Measurements from ENCODE around the gene NARS2.

The NARS2 gene, protein sequence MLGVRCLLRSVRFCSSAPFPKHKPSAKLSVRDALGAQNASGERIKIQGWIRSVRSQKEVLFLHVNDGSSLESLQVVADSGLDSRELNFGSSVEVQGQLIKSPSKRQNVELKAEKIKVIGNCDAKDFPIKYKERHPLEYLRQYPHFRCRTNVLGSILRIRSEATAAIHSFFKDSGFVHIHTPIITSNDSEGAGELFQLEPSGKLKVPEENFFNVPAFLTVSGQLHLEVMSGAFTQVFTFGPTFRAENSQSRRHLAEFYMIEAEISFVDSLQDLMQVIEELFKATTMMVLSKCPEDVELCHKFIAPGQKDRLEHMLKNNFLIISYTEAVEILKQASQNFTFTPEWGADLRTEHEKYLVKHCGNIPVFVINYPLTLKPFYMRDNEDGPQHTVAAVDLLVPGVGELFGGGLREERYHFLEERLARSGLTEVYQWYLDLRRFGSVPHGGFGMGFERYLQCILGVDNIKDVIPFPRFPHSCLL

DNA sequence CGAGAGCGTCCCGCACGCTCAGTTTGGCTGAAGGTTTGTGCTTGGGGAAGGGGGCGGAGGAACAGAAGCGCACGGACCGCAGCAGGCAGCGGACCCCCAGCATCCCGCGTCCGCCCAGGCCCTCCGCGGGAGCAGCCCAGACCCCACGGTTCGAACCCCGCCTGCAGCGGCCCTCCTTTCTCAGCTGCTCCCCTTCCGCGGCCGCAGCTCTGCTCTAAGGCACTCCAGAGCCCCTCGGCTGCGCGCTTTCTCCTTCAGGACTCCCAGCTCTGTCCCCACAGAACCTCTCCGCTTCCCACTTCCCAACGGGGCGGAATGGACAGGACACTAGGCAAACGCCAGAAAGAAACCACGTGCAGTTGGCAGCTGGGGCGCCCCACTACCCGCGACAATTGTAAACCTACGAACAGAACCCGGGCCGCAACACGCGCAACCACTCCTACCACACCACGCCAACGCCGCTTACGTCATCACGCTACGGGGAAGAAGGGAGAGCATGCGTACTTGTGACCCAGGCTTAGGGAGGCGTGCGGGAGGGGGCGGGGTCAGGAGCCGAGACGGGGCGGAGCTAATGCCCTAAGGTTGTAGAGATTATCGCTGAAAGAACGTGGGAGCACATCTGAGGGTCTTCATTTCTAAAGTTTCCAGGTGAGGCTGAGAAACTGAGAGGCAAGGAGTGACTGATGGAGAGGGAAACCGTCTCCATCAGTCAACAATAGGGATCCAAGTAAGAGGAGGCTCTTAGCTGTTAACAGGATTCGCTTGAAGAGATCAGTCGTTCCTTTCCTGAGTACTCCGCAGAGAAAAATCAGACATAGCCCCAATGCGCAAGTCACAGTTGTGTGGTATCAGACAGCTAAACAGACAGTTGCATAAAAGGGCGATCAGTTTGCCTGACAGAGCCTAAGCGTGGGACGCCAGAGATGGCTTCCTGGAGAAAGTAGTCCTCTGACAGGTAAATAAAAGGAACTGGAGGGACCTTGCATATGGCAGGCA lies at the start of gene NARS2:
Gene NARS2 (minus strand): TSS at position 479 of the 996 bp plus-strand sequence. CDS start 376 bp downstream, at position 103.
- Histone ChIP-seq H3K79me2 (ENCODE audit: insufficient read depth, low read depth) (peaks cover 4% of the 10 kb centered on the region; the same call in 1 of the 2 replicates), H3K4me1 (ENCODE audit: low read depth, poor library complexity, severe bottlenecking) (peaks cover 13% of the 10 kb centered on the region), H3K4me3 (IDR thresholded peaks at IDR 0.05; ENCODE audit: insufficient read depth, low read depth, low read length) (peak within 1 kb of the TSS; percentile 24), H3K36me3 (ENCODE audit: insufficient read depth) (no peaks in the 10 kb centered on the region), H3K4me2 (peak within 1 kb of the TSS; percentile 79), H2AFZ (ENCODE audit: low read depth) (peak within 1 kb of the TSS; percentile 94), H3K27ac (peak within 1 kb of the TSS; percentile 49), H3K27me3 (ENCODE audit: insufficient read depth, low read depth) (no peaks in the 10 kb centered on the region), H4K20me1 (ENCODE audit: insufficient read depth) (no peaks in the 10 kb centered on the region), H3K9ac (peak within 1 kb of the TSS; percentile 82)
- TF ChIP-seq, protein P1, sequence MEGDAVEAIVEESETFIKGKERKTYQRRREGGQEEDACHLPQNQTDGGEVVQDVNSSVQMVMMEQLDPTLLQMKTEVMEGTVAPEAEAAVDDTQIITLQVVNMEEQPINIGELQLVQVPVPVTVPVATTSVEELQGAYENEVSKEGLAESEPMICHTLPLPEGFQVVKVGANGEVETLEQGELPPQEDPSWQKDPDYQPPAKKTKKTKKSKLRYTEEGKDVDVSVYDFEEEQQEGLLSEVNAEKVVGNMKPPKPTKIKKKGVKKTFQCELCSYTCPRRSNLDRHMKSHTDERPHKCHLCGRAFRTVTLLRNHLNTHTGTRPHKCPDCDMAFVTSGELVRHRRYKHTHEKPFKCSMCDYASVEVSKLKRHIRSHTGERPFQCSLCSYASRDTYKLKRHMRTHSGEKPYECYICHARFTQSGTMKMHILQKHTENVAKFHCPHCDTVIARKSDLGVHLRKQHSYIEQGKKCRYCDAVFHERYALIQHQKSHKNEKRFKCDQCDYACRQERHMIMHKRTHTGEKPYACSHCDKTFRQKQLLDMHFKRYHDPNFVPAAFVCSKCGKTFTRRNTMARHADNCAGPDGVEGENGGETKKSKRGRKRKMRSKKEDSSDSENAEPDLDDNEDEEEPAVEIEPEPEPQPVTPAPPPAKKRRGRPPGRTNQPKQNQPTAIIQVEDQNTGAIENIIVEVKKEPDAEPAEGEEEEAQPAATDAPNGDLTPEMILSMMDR (conservative IDR thresholded peaks at IDR 0.05; ENCODE audit: low read depth, low read length) = no peak

DNA sequence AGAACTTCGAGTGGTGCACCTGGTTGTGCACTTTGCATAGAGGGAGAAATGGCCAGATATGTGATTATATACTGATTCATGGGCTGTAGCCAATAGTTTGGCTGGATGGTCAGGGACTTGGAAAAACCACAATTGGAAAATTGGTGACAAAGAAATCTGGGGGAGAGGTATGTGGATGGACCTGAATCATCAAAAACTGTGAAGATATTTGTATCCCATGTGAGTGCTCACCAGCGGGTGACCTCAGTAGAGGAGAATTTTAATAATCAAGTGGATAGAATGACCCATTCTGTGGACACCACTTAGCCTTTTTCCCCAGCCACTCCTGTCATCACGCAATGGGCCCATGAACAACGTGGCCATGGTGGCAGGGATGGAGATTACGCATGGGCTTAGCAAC lies 48.0 kb upstream of the NARS2 start:
- Histone ChIP-seq H3K36me3 (ENCODE audit: insufficient read depth) (no peaks in the 10 kb centered on the region), H3K4me1 (ENCODE audit: low read depth, poor library complexity, severe bottlenecking) (no peaks in the 10 kb centered on the region), H4K20me1 (ENCODE audit: insufficient read depth) (no peaks in the 10 kb centered on the region), H3K27ac (no peak overlapping the region), H3K27me3 (ENCODE audit: insufficient read depth, low read depth) (no peaks in the 10 kb centered on the region), H2AFZ (ENCODE audit: low read depth) (no peak overlapping the region), H3K79me2 (ENCODE audit: insufficient read depth, low read depth) (no peaks in the 10 kb centered on the region), H3K4me2 (no peak overlapping the region), H3K9ac (no peak overlapping the region), H3K4me3 (IDR thresholded peaks at IDR 0.05; ENCODE audit: insufficient read depth, low read depth, low read length) (no peak overlapping the region)
- TF ChIP-seq, protein P1 (conservative IDR thresholded peaks at IDR 0.05; ENCODE audit: low read depth, low read length) = no peak

DNA sequence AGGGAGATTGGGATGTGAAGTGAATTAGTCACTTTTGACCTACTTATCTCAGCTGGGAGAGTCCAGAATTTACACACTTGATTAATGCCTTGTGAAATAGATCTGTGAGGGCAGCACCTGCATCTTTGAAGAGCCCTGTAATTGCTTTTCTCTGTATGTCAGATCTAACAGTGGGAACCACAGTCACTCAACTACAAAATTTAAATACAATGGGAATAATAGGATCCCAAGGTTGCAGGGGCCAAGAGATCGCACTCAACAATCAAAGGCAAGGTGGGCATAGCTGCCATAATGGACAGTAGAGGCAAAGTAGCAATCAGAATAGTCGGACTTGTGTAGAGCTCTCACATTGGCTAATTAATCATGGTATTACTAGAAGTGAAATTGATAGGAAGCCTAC lies 45.5 kb upstream of the NARS2 start:
- Histone ChIP-seq H3K79me2 (ENCODE audit: insufficient read depth, low read depth) (no peaks in the 10 kb centered on the region), H4K20me1 (ENCODE audit: insufficient read depth) (no peaks in the 10 kb centered on the region), H3K36me3 (ENCODE audit: insufficient read depth) (no peaks in the 10 kb centered on the region), H3K4me3 (IDR thresholded peaks at IDR 0.05; ENCODE audit: insufficient read depth, low read depth, low read length) (no peak overlapping the region), H2AFZ (ENCODE audit: low read depth) (no peak overlapping the region), H3K4me2 (no peak overlapping the region), H3K27ac (no peak overlapping the region), H3K9ac (no peak overlapping the region), H3K4me1 (ENCODE audit: low read depth, poor library complexity, severe bottlenecking) (no peaks in the 10 kb centered on the region), H3K27me3 (ENCODE audit: insufficient read depth, low read depth) (no peaks in the 10 kb centered on the region)
- TF ChIP-seq, protein P1 (conservative IDR thresholded peaks at IDR 0.05; ENCODE audit: low read depth, low read length) = no peak

DNA sequence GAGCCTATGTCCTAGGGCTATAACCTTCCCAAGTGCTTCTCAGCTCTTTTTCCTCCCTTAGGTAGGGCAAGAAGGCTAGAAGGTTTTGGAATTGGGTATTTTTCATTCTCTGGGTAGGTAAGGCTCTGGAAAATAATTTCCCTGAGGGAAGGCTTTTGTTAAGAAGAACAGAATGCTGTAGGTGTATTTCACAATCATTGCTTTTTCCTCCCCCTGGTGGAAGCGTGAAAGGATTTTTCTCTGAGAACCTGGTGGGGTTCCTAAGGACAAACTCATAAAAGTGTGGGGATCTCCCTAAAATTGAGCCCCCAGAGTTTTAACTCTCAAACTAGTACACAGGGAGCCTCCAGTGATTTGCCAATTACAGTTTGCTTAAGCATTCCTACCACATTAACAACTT lies 41.1 kb upstream of the NARS2 start:
- H3K79me2 ChIP-seq (ENCODE audit: insufficient read depth, low read depth) = no peaks in the 10 kb centered on the region
- H3K27me3 ChIP-seq (ENCODE audit: insufficient read depth, low read depth) = no peaks in the 10 kb centered on the region
- no peaks in the 10 kb centered on the region for H3K4me1 ChIP-seq (ENCODE audit: low read depth, poor library complexity, severe bottlenecking)
- H3K9ac ChIP-seq = no peak overlapping the region
- H4K20me1 ChIP-seq (ENCODE audit: insufficient read depth) = no peaks in the 10 kb centered on the region
- H3K36me3 ChIP-seq (ENCODE audit: insufficient read depth) = no peaks in the 10 kb centered on the region
- TF ChIP-seq, protein P1 (conservative IDR thresholded peaks at IDR 0.05; ENCODE audit: low read depth, low read length) = no peak
- no peak overlapping the region for H3K4me2 ChIP-seq
- no peak overlapping the region for H3K4me3 ChIP-seq (IDR thresholded peaks at IDR 0.05; ENCODE audit: insufficient read depth, low read depth, low read length)
- no peak overlapping the region for H2AFZ ChIP-seq (ENCODE audit: low read depth)
- H3K27ac ChIP-seq = no peak overlapping the region
